GM21515 (cell line): ENCODE results near the gene CYP2A6.
"Not testable (repeated sequence)": the region's sequence is repeated elsewhere in the genome, so short reads cannot be mapped to it uniquely, and the experiment has no call there.

ENCODE experiments used
- ATAC-seq: cut with Tn5 transposase; IDR thresholded peaks from one replicate; pipeline ENCODE4 v1.9.1; 2021; ENCODE audit not compliant: unreplicated experiment

The CYP2A6 gene

DNA sequence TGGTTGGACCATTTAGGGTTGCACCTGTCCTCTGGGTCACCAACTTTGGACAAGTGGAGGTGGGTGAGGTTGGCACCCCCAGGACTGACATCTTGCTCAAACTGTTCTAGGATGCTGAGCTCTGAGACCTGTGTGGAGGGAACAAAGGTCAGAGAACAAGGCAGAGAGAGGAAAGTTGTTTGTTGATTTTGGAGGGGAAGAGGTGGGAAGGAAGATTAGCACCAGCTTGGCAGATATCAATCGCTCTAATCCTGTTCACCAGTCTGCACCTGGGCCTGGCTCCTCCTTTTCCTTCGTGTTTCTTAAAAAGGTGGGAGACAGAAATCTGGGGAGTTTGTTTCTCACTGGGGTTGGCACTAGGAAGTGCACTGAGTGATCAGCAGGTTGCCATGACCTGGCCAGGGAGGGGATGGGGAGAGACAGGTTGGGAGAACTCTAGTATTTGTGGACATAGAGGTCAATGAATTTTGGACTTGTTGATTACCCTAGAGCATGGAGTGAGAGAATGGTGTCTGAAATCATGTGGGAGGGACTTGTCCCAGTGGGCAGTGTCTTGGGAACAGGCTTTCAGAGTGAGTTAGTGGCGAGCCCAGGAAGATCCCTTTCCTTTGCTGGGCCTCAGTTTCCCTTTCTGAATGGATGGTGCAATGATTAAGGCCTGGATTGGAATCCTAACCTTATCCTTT, 2.4 kb upstream of the CYP2A6 start:
- ATAC-seq, result not testable (repeated sequence)

DNA sequence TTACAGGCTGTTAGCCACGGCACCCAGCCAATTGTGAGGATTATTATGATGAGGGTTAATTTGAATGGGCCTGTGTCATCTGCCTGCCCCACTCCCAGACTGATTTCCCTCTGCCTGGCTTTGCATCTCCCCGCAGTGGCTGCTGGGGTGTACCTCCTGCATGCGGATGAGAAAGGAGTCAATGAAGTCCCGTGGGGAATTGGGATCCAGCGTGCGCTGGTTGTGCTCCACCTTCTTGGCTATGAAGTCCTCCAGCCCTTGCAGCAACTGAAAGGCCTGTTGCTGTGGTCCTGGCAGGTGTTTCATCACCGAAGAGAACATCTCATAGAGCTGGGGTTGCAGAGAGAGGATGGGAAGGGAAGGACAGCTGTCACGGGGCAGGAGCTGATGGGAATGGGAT, 3.5 kb downstream of the CYP2A6 start:
- not testable (repeated sequence) for ATAC-seq

DNA sequence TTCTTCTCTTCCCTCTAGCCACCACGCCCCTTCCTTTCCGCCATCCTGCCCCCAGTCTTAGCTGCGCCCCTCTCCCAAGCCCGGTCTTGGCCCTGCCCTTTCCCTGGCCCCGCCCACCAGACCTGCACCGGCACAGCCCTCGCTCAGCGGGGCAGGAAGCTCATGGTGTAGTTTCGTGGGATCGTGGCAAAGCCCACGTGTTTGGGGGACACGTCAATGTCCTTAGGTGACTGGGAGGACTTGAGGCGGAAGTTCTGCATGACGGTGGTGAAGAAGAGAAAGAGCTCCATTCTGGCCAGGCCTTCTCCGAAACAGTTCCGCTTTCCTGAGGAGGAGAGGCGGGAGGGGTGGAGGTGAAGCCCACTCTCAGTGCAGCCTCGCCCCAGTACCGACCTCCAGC, 6.6 kb downstream of the CYP2A6 start:
- not testable (repeated sequence) for ATAC-seq

DNA sequence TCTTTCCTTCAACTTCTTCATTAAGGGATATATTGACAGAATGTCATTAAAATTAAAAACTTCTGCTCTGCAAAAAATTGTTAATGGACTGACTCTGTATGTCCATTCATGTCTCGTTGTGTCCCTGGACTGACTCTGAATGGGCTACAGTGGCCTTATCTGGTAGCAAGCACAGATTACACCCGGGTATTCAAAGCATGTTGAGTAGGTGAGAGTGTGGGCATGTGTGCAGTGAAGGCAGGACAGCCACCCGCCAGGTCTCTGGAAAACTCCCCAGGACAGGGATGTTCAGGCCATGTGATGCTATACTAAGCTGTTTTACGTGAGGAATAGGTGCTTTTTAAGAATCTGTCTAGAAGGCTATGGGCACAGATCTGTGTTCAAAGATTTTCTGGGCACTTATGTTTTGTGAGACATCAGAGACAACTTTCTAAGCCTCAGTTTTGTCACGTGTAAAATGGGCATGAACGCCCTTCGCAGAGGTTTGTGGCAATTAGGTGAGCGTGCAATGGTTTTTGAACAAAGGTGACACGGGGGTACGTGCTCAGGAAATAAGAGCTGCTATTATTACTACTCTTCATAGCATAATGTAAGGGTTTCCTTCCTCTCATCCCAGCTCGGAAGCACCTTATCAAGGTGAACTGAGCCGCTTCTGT, 7.1 kb downstream of the CYP2A6 start:
- ATAC-seq, result not testable (repeated sequence)

- ATAC-seq, result not testable (repeated sequence)
These were observed 8.2 kb downstream of the CYP2A6 start for GRCh38 chr19:40842012-40842411.

GRCh38 chr19:40838477-40838876, 11.8 kb downstream of the CYP2A6 start:
- ATAC-seq, result not testable (repeated sequence)

- no peak for ATAC-seq
These were observed 13.4 kb downstream of the CYP2A6 start for GRCh38 chr19:40836754-40837429.

DNA sequence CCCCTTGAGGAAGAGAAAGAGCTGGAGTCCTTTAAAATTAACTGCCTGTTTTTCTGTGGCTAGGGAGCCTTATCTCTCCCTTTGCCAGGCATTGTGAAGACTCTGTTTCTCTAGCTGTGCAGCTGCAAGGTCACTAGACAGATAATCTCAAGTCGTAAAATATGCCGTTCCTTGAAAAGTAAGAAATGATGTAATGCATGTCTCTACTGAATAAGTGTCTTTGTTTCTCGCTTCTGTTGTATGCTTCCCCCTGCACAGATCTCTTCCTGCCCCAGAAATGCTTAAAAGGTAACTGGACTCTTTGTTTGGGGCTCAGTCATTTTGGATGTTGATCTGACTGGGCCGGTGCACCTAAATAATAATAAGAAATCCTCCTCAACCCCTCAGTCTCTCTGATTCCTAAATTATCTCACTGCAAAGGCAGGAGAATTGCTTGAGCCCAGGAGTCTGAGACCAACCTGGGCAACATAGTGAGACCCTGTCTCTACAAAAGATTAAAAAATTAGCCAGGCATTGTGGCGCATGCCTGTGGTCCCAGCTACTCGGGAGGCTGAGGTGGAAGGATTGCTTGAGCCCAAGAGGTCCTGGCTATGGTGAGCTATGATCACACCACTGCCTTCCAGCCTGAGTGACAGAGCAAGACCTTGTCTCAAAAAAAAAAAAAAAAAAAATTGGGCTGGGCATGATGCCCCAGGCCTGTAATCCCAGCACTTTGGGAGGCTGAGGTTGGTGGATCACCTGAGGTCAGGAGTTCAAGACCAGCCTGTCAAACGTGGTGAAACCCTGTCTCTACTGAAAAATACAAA, 16.3 kb downstream of the CYP2A6 start:
- ATAC-seq, result not testable (repeated sequence)

GRCh38 chr19:40832431-40832790, 17.8 kb downstream of the CYP2A6 start:
- not testable (repeated sequence) for ATAC-seq

- no peak for ATAC-seq
These were observed 18.5 kb downstream of the CYP2A6 start for GRCh38 chr19:40831502-40832430.

- ATAC-seq, result not testable (repeated sequence)
These were observed 19.5 kb downstream of the CYP2A6 start for GRCh38 chr19:40830741-40831140.

- ATAC-seq, result no peak
These were observed 21.0 kb downstream of the CYP2A6 start for GRCh38 chr19:40829205-40829604.

DNA sequence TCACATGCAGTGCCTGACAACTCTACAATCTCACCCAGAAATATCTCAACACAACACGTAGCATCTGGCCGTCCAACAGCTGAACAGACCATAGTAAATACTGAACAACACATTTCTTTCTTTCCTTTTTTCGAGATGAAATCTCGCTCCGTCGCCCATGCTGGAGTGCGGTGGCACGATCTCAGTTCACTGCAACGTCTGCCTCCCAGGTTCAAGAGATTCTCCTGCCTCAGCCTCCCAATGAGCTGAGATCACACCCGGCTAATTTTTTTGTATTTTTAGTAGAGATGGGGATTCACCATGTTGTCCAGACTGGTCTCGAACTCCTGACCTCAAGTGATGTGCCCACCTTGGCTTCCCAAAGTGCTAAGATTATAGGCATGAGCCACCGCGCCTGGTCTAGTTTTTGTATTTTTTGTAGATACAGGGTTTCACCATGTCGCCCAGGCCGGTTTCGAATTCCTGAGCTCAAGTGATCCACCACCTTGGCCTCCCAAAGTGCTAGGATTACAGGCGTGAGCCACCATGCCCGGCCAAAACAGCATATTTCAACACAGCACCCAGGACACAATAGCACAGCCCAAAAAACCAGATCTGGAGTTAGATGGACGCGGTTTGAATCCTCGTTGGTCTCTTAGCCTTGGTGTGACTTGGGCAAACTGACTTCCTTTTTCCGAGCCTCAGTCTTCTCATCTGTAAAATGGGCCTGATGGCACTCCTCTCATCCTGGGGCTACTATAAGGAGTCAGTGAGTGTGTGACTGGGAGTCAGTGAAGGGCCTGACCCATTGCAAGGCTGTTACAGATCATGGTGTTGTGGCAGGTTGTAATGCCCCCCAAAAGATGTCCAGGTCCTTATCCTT, 22.6 kb downstream of the CYP2A6 start:
- no peak for ATAC-seq

DNA sequence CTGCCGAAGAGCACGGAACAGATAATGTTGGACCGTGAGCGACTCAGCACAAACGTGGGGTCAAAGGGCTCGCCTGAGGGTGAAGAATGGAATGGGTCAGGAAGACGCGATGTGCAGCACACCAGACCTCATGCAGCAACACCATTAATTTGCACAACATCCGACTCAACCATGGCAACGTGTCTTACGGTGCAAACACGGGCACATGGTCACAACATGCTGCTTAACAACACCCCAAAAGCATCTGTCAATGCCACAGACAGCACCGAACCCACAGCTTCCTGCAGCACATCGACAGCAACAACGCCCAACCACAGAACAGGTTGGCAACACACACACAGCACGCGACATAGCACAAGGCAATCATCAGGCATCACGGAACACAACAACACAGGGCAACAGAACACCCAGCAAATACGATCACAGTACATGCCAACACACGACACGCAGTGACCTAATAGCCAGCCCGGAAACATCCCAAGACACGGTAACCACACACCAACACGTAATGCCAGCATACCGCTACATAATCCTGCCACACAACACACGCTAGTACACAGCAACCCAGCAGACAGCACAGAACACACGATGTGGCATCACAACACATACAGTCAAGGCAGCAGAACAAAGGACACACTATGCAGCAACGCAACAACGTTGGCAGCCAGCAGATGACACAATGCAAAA, 23.4 kb downstream of the CYP2A6 start:
- not testable (repeated sequence) for ATAC-seq

GRCh38 chr19:40826312-40826698, 23.9 kb downstream of the CYP2A6 start:
- not testable (repeated sequence) for ATAC-seq

- ATAC-seq, result not testable (repeated sequence)
These were observed 24.7 kb downstream of the CYP2A6 start for GRCh38 chr19:40825460-40826095.

GRCh38 chr19:40824916-40825315, 25.3 kb downstream of the CYP2A6 start:
- ATAC-seq, result not testable (repeated sequence)
